HepG2 (cell line): Measurements from ENCODE around the gene HNRNPL. TPM values are rescaled to one million over a fixed set of nuclear protein-coding genes. Genes with fewer than 3 reads are reported as not detected.

Experiments used
- ADNP ChIP-seq: sonication (generic); formaldehyde crosslinking; IDR thresholded peaks from 2 replicates; pipeline ENCODE4 v1.4.0; 2020; ENCODE audit warnings: missing genetic modification reagents
- FOXO1 ChIP-seq: sonication (generic); formaldehyde crosslinking; IDR thresholded peaks from 2 replicates; pipeline ENCODE4 v1.4.0; 2020; ENCODE audit warnings: missing genetic modification reagents
- GPN1 ChIP-seq: sonication (generic); formaldehyde crosslinking; IDR thresholded peaks from 2 replicates; pipeline ENCODE4 v1.5.1; 2020; ENCODE audit warnings: missing genetic modification reagents, borderline replicate concordance
- HNRNPLL ChIP-seq: fragments of 200-400 bp; formaldehyde crosslinking; IDR thresholded peaks from 2 replicates; pipeline ENCODE4 v1.6.1; 2017; ENCODE audit warnings: mild to moderate bottlenecking, low read depth, low read length; ENCODE audit not compliant: poor library complexity, severe bottlenecking
- SP1 ChIP-seq, 2 experiments: fragments of 450-650 bp in 1 of 2; sonication (generic) in 1 of 2; formaldehyde crosslinking in 1 of 2; IDR thresholded peaks; 2 replicates each; pipeline versions ENCODE4 v1.4.0 to v1.6.1; 2016 to 2020; ENCODE audit warnings: missing genetic modification reagents in 1 of 2
- SRF ChIP-seq: IDR thresholded peaks from 2 replicates; pipeline ENCODE4 v1.6.1; 2011; ENCODE audit warnings: mild to moderate bottlenecking, low read depth, low read length, moderate library complexity
- TBP ChIP-seq: sonication (generic); formaldehyde crosslinking; IDR thresholded peaks from 2 replicates; pipeline ENCODE4 v1.5.0; 2020; ENCODE audit warnings: missing genetic modification reagents
- ZNF234 ChIP-seq: sonication (generic); formaldehyde crosslinking; conservative IDR thresholded peaks from 2 replicates; pipeline ENCODE4 v1.5.1; 2020; ENCODE audit warnings: mild to moderate bottlenecking, missing genetic modification reagents
- ZNF263 ChIP-seq: sonication (generic); formaldehyde crosslinking; IDR thresholded peaks from 2 replicates; pipeline ENCODE4 v1.4.0; 2020; ENCODE audit warnings: missing genetic modification reagents
- ZNF264 ChIP-seq: sonication (generic); formaldehyde crosslinking; IDR thresholded peaks from 2 replicates; pipeline ENCODE4 v1.4.0; 2020; ENCODE audit warnings: missing genetic modification reagents
- ZNF674 ChIP-seq: sonication (generic); formaldehyde crosslinking; IDR thresholded peaks from 2 replicates; pipeline ENCODE4 v1.5.0; 2020; ENCODE audit warnings: low read depth, mild to moderate bottlenecking, missing genetic modification reagents
- polyA plus RNA-seq, 8 experiments: library from polyadenylated mRNA; depleted of rRNA in 3 of 8; stranded (reverse) in 7 of 8; unstranded in 1 of 8; fragments of >200 nt; fragmentation: Illumina TruSeq in 4 of 8; extraction: Trizol in 4 of 8; gene quantifications; 2 replicates each; pipeline versions ENCODE4 v1.2.1 to v1.2.3, GENCODE V29; 2011 to 2016; ENCODE audit warnings: low read depth in 4 of 8, missing spikeins in 1 of 8, mixed read lengths in 1 of 8; ENCODE audit not compliant: insufficient read depth in 1 of 8
- total RNA-seq, 5 experiments: library from RNA; depleted of rRNA; stranded (reverse); fragments of >200 nt; fragmentation: Illumina TruSeq; extraction: Trizol; gene quantifications; 2 replicates each; pipeline ENCODE4 v1.2.3, GENCODE V29; 2016; ENCODE audit warnings: low read depth in 1 of 5
- TF ChIP-seq, protein P1 (sequence below): sonication (generic); formaldehyde crosslinking; IDR thresholded peaks from 2 replicates; pipeline ENCODE4 v1.8.0; 2022; ENCODE audit warnings: mild to moderate bottlenecking, missing genetic modification reagents, moderate library complexity
- TF ChIP-seq, protein P2 (sequence below): sonication (generic); formaldehyde crosslinking; IDR thresholded peaks from 2 replicates; pipeline ENCODE4 v1.4.0; 2020; ENCODE audit warnings: missing genetic modification reagents, borderline replicate concordance
- TF ChIP-seq, protein P3 (sequence below): sonication (generic); formaldehyde crosslinking; IDR thresholded peaks from 2 replicates; pipeline ENCODE4 v1.5.0; 2020; ENCODE audit warnings: mild to moderate bottlenecking, missing genetic modification reagents

The HNRNPL gene
- total and polyA plus RNA-seq, 2 of the 13 experiments (the other 11 are each of a cell fraction or from before 2014, with no cell fraction given) = 156 to 278 TPM

DNA sequence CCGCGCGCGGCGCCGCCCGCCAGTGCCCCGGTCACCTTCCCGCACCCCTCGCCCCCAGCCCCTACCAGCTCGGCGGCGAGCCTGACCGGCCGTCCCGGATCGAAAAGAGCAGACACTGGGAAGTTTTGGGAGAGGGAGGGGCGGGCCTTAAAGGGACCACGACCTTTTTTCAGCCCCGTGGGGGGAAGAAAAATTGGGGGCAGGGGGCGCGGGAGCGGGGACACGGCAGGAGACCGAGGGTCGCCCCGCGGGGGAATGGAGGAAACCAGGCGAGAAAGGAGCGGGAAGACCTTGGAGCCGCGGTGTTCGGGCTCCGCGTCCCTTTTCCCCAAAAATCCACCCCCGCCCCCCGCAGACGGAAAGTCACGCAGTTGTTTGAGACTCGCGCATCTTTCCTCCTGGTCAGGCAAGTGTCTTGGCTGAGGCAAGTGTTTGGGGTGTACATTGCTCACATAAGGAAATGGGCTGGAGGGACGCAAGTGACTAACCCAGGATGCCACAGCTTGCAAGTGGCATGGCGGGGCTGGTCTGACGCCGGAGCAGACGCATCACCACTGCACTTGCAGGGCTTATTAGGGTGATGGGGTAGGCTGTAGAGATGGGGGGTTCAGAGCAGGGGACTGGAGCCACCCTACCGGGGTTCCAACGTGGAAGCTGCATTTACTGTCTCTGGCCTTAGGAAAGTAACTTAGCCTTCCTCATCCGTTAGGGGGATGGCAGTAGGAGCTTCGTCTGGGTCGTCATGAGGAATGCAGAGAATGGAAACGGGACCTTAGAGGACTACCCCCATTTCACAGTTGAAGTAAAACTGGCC, 2.7 kb upstream of the HNRNPL start (continued):
- TF ChIP-seq ZNF263 (0 out of 2 replicates have a peak, but pooled peaks have one; percentile 13), TBP (CRISPR knock-in tag) (no peak), SRF (no peak), ZNF674 (CRISPR knock-in tag) (no peak), ADNP (CRISPR knock-in tag) (no peak), ZNF234 (CRISPR knock-in tag) (no peak), SP1 (IDR thresholded peaks at IDR 0.05) (no peak), SP1 (CRISPR knock-in tag; IDR thresholded peaks at IDR 0.05) (no peak), FOXO1 (no peak), ZNF264 (CRISPR knock-in tag) (0 out of 2 replicates have a peak, but pooled peaks have one; percentile 58), HNRNPLL (no peak), GPN1 (CRISPR knock-in tag) (no peak)
- TF ChIP-seq, protein P1, sequence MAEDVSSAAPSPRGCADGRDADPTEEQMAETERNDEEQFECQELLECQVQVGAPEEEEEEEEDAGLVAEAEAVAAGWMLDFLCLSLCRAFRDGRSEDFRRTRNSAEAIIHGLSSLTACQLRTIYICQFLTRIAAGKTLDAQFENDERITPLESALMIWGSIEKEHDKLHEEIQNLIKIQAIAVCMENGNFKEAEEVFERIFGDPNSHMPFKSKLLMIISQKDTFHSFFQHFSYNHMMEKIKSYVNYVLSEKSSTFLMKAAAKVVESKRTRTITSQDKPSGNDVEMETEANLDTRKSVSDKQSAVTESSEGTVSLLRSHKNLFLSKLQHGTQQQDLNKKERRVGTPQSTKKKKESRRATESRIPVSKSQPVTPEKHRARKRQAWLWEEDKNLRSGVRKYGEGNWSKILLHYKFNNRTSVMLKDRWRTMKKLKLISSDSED = no peak
- TF ChIP-seq, protein P2, sequence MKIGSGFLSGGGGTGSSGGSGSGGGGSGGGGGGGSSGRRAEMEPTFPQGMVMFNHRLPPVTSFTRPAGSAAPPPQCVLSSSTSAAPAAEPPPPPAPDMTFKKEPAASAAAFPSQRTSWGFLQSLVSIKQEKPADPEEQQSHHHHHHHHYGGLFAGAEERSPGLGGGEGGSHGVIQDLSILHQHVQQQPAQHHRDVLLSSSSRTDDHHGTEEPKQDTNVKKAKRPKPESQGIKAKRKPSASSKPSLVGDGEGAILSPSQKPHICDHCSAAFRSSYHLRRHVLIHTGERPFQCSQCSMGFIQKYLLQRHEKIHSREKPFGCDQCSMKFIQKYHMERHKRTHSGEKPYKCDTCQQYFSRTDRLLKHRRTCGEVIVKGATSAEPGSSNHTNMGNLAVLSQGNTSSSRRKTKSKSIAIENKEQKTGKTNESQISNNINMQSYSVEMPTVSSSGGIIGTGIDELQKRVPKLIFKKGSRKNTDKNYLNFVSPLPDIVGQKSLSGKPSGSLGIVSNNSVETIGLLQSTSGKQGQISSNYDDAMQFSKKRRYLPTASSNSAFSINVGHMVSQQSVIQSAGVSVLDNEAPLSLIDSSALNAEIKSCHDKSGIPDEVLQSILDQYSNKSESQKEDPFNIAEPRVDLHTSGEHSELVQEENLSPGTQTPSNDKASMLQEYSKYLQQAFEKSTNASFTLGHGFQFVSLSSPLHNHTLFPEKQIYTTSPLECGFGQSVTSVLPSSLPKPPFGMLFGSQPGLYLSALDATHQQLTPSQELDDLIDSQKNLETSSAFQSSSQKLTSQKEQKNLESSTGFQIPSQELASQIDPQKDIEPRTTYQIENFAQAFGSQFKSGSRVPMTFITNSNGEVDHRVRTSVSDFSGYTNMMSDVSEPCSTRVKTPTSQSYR (CRISPR knock-in tag) = no peak
- TF ChIP-seq, protein P3, sequence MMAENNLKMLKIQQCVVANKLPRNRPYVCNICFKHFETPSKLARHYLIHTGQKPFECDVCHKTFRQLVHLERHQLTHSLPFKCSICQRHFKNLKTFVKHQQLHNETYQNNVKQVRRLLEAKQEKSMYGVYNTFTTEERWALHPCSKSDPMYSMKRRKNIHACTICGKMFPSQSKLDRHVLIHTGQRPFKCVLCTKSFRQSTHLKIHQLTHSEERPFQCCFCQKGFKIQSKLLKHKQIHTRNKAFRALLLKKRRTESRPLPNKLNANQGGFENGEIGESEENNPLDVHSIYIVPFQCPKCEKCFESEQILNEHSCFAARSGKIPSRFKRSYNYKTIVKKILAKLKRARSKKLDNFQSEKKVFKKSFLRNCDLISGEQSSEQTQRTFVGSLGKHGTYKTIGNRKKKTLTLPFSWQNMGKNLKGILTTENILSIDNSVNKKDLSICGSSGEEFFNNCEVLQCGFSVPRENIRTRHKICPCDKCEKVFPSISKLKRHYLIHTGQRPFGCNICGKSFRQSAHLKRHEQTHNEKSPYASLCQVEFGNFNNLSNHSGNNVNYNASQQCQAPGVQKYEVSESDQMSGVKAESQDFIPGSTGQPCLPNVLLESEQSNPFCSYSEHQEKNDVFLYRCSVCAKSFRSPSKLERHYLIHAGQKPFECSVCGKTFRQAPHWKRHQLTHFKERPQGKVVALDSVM (CRISPR knock-in tag) = no peak
